ENCODE measurements around the gene MAN2A1. TPM values are rescaled to one million over a fixed set of nuclear protein-coding genes. Genes with fewer than 3 reads are reported as not detected.

Gene MAN2A1
- 14.5 TPM for polyA plus RNA-seq (2012; ENCODE audit: insufficient read depth, insufficient read length)

GRCh38 chr5:109689740-109690241 lies at the start of gene MAN2A1:
Gene MAN2A1 (plus strand): TSS chr5:109689927. CDS start chr5:109690418, 491 bp downstream.
- peak within 1 kb of the TSS; percentile 88 for H3K4me3 ChIP-seq (ENCODE audit: low read length)
- peak; percentile 69 for DNase-seq (ENCODE audit: low read depth, low spot score)

GRCh38 chr5:109640976-109641375 lies 48.8 kb upstream of the MAN2A1 start:
- no peak overlapping the region for H3K4me3 ChIP-seq (ENCODE audit: low read length)
- no peak for DNase-seq (ENCODE audit: low read depth, low spot score)

GRCh38 chr5:109643791-109644350 lies 45.9 kb upstream of the MAN2A1 start:
- no peak for DNase-seq (ENCODE audit: low read depth, low spot score)
- H3K4me3 ChIP-seq (ENCODE audit: low read length), result no peak overlapping the region

GRCh38 chr5:109644829-109645228 lies 44.9 kb upstream of the MAN2A1 start:
- no peak overlapping the region for H3K4me3 ChIP-seq (ENCODE audit: low read length)
- no peak for DNase-seq (ENCODE audit: low read depth, low spot score)

- no peak overlapping the region for H3K4me3 ChIP-seq (ENCODE audit: low read length)
- no peak for DNase-seq (ENCODE audit: low read depth, low spot score)
These were observed 44.0 kb upstream of the MAN2A1 start for GRCh38 chr5:109645707-109646192.

GRCh38 chr5:109649318-109649717 lies 40.4 kb upstream of the MAN2A1 start:
- no peak overlapping the region for H3K4me3 ChIP-seq (ENCODE audit: low read length)
- no peak for DNase-seq (ENCODE audit: low read depth, low spot score)

GRCh38 chr5:109650493-109650892 lies 39.2 kb upstream of the MAN2A1 start:
- DNase-seq (ENCODE audit: low read depth, low spot score), result no peak
- H3K4me3 ChIP-seq (ENCODE audit: low read length), result no peak overlapping the region

- H3K4me3 ChIP-seq (ENCODE audit: low read length), result no peak overlapping the region
- no peak for DNase-seq (ENCODE audit: low read depth, low spot score)
These were observed 37.6 kb upstream of the MAN2A1 start for GRCh38 chr5:109652096-109652495.

- H3K4me3 ChIP-seq (ENCODE audit: low read length), result no peak overlapping the region
- no peak for DNase-seq (ENCODE audit: low read depth, low spot score)
These were observed 36.7 kb upstream of the MAN2A1 start for GRCh38 chr5:109653042-109653441.

GRCh38 chr5:109653561-109654239 lies 36.0 kb upstream of the MAN2A1 start:
- DNase-seq (ENCODE audit: low read depth, low spot score), result peak; percentile 47

GRCh38 chr5:109654455-109654854 lies 35.3 kb upstream of the MAN2A1 start:
- DNase-seq (ENCODE audit: low read depth, low spot score), result no peak
- no peak overlapping the region for H3K4me3 ChIP-seq (ENCODE audit: low read length)

More at GRCh38 chr5:109653561-109654239, 36.0 kb upstream of the MAN2A1 start:
- H3K4me3 ChIP-seq (ENCODE audit: low read length), result no peak overlapping the region

- DNase-seq (ENCODE audit: low read depth, low spot score), result no peak
- H3K4me3 ChIP-seq (ENCODE audit: low read length), result no peak overlapping the region
These were observed 33.9 kb upstream of the MAN2A1 start for GRCh38 chr5:109655841-109656240.

- peak overlapping the region; percentile 20 for H3K4me3 ChIP-seq (ENCODE audit: low read length)
- DNase-seq (ENCODE audit: low read depth, low spot score), result peak; percentile 96
These were observed 32.9 kb upstream of the MAN2A1 start for GRCh38 chr5:109656829-109657228.

- no peak overlapping the region for H3K4me3 ChIP-seq (ENCODE audit: low read length)
- DNase-seq (ENCODE audit: low read depth, low spot score), result no peak
These were observed 29.8 kb upstream of the MAN2A1 start for GRCh38 chr5:109659901-109660300.

GRCh38 chr5:109660301-109660700 lies 29.4 kb upstream of the MAN2A1 start:
- H3K4me3 ChIP-seq (ENCODE audit: low read length), result no peak overlapping the region
- DNase-seq (ENCODE audit: low read depth, low spot score), result no peak

- no peak for DNase-seq (ENCODE audit: low read depth, low spot score)
These were observed 21.5 kb upstream of the MAN2A1 start for GRCh38 chr5:109668237-109668636.

GRCh38 chr5:109668668-109669422 lies 20.9 kb upstream of the MAN2A1 start:
- H3K4me3 ChIP-seq (ENCODE audit: low read length), result no peak overlapping the region
- DNase-seq (ENCODE audit: low read depth, low spot score), result peak; percentile 35

More at GRCh38 chr5:109668237-109668636, 21.5 kb upstream of the MAN2A1 start:
- H3K4me3 ChIP-seq (ENCODE audit: low read length), result no peak overlapping the region

- DNase-seq (ENCODE audit: low read depth, low spot score), result no peak
- no peak overlapping the region for H3K4me3 ChIP-seq (ENCODE audit: low read length)
These were observed 19.6 kb upstream of the MAN2A1 start for GRCh38 chr5:109669991-109670706.

GRCh38 chr5:109671136-109671535 lies 18.6 kb upstream of the MAN2A1 start:
- H3K4me3 ChIP-seq (ENCODE audit: low read length), result no peak overlapping the region
- DNase-seq (ENCODE audit: low read depth, low spot score), result no peak
